Measurements from ENCODE around the gene TTC7B.

DNA sequence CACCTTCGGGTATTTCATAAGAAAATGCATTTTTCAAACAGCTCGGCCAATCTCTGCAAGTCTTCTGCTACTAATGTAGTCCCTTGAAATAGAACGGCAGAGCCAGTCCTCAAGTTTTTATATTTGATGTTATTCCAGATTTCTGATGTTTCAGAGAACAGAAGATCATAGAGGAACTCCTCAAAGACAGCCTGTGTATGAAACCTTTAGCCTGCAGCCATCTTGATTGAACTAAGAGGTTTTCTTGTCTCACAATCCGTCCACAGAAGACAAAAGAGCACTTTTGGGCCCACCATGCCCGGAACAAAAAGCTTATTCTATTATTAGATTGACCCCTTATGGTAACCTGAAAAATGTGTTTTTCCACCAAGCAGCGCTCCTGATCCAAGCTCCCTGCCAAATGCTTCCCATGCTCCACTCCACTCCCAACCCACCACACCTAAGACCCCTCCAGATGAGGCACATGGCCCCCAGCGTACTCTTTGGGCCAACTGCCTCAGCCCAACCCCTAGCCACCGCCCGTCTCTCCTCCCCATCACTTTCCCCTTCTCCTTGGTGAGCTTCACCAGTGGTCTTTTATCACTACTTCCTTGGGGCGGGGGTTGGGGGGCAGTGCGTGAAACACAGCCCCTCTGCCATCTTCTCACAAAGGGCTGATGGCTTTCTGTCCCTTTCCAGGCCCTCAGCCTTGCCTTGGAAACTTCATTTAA, 243.6 kb downstream of the TTC7B start:
- TF ChIP-seq, protein P1, sequence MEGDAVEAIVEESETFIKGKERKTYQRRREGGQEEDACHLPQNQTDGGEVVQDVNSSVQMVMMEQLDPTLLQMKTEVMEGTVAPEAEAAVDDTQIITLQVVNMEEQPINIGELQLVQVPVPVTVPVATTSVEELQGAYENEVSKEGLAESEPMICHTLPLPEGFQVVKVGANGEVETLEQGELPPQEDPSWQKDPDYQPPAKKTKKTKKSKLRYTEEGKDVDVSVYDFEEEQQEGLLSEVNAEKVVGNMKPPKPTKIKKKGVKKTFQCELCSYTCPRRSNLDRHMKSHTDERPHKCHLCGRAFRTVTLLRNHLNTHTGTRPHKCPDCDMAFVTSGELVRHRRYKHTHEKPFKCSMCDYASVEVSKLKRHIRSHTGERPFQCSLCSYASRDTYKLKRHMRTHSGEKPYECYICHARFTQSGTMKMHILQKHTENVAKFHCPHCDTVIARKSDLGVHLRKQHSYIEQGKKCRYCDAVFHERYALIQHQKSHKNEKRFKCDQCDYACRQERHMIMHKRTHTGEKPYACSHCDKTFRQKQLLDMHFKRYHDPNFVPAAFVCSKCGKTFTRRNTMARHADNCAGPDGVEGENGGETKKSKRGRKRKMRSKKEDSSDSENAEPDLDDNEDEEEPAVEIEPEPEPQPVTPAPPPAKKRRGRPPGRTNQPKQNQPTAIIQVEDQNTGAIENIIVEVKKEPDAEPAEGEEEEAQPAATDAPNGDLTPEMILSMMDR (IDR thresholded peaks at IDR 0.05; ENCODE audit: borderline replicate concordance, extremely low read depth, low read length, poor library complexity, severe bottlenecking): no peak
- no peak for TF ChIP-seq EZH2 (IDR thresholded peaks at IDR 0.05; ENCODE audit: borderline replicate concordance, low read depth, low read length, severe bottlenecking)
